Mucosa of gallbladder (tissue), 1 donor: Measurements from ENCODE around the gene CMKLR1. TPM values are rescaled to one million over a fixed set of nuclear protein-coding genes. Genes with fewer than 3 reads are reported as not detected.
A peak's percentile ranks its signal among the peaks of the same experiment; 100 is the strongest.

ENCODE experiments used
- DNase-seq: peaks from one replicate; pipeline ENCODE4 v3.0.0-alpha.2; 2020; ENCODE audit warnings: low spot score
- total RNA-seq: library from RNA; stranded (reverse); gene quantifications from one replicate; pipeline ENCODE4 v1.2.1, GENCODE V29; 2021
- donor health status: DM: no; HTN: no; CAD: no.

CMKLR1 gene
- total RNA-seq, 1 donor from 2014 or later: 8.4 TPM

DNA sequence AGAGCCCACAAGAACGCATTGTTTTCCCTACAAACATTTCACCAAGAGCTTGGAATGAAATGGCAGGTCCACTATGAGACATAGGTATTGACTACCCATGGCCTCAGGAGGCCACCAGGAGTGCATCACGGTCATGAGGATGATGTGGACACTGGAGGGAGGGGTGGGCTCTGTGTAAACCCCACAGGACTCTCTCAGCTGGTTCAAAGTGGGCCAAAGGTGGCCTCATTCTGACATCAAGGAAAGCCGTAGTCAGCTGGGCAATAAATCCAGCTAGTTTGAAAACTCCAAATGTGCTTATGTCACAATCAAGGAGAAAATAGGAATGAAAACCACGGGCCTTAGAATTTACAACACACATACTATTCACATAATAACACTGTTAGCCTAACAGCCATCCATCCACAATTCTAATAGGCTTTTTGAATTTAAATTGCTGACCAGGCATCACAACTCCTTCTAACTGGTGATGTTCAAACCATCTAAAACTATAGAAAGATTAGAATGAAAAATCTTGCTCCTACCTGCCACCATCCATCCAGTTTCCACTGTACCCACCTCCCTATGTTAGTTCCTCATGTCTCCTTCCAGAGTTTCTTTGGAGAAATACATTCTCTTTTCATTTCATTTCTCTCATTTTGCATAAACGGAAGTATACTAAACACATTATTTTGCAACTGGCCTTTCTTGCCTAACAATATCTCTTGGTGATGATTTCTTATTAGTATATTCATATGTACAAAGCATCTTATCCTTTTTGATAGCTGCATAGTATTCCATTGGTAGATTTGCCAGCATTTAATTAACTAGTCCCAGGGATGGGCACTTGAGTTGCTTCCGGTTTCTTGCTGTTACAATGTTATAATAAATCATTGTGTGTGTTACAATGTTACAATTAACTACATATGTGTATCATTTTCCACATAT lies 21.5 kb downstream of the CMKLR1 start:
- DNase-seq: no peak

DNA sequence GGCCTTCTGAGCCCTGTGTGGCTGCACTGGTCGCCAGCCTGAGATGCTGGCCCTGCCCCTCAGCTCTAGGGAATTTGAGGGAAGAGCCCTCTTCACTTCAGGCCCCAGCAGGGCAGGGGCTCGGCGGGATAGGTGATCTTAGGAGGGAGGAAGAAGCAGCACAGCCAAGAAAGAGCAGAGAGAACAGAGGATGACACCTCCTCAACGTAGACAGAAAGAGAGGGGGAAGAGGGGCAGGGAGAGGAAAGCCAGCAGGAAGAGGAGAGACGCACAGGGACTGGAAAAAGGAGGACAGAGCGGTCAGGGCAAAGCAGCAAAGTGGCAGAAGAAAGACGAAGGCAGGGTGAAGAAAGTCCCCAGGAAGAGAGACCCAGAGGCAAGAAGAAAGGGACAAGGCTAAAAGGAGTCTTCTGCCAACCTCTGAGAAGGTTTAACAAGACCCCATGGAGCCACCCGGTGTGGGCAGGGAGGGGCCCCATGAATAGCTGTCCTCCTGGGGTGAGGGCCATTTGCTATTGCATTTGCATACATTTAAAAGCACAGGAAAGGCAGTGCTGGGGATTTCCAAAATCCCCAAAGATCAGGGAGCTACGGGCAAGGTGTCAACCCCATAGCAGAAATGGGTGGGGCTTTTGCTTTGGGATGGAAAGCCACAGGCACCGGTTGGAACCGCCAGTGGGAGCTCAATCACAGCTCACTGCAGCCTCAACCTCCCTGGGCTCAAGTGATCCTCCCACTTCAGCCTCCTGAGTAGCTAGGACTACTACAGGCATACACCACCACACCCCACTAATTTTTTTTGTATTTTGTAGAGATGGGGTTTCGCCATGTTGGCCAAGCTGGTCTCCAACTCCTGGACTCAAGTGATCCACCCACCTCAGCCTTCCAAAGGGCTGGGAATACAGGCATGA lies 22.7 kb downstream of the CMKLR1 start:
- DNase-seq: no peak

DNA sequence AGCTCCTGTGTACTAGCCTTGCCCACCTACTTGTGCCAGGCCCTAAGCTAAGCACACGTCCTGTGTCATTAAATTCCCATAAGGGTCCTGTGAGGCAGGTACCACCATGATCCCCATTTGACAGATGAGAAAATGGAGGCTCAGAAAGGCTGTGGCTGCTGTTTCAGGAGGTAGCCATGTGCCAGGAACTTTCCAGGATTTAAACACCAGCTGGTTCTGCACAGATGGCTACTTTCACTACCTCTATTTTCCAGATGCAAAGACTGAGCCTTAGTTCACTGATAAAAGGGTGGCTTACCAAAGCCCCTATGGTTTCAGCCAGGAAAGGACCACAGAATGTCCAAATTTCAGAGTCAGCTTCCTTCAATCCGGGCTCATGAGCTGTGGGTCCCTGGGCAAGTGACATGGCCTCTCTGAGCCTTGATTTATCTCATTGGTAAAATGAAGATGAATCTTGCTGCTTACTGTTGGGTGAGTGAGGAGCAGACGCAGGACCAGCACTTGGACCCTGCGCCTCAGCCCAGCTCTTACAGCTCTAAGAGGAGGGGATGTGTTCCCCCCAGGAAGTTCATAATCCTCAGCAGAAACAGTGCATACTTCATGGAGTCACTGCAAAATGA lies 23.5 kb downstream of the CMKLR1 start:
- DNase-seq: no peak

DNA sequence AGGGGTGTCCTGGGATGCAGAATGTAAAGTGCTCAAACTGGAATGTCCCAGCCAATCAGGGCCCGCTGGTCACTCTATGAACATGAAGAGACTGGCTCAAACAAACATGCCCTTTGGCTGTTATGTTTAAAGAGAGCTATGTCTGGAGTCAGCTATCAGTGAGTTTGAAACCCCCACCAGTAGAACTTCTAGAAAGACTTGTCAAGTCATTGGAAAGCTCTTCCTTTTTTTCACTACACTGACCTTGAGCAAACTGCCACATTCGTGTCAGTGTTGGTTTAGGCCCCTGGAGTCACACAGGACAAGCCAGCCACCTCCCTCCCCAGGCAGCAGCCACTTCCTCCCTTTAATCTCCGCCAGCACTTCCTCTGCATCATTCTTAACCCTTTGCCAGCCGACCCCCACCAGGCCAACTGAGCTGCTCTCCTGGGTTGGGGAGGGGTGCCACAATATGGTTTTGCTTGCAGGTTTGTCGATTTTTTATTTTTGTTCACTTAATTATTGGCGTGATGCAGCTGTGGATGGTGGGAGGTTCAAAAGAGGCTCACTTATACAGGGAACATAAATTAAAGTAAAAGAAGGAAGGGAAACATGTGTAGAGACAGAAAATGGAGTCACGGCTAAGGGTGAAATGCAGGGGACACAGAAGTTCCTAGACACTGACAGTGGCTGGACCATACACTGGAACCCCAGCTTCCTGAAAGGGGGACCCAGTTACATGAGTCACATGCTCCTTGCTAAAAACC lies 25.3 kb downstream of the CMKLR1 start:
- DNase-seq: peak; percentile 33

DNA sequence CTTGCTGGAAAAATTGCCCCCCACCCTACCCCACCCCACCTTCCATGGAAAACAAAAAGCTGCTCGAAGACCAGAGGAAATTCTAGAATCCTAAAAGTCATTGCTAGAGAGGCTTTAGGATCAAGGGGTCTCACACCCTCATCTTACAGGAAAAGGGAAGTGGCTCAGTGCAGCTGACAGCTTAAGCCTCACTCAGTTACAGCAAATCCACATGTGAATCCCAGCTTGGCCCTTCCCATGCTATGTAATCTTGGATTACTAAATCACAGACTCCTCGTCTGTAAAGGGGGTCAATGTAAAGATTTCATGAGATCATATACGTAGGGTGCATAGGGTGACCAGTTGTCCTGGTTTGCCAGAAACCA lies 25.9 kb downstream of the CMKLR1 start:
- no peak for DNase-seq

DNA sequence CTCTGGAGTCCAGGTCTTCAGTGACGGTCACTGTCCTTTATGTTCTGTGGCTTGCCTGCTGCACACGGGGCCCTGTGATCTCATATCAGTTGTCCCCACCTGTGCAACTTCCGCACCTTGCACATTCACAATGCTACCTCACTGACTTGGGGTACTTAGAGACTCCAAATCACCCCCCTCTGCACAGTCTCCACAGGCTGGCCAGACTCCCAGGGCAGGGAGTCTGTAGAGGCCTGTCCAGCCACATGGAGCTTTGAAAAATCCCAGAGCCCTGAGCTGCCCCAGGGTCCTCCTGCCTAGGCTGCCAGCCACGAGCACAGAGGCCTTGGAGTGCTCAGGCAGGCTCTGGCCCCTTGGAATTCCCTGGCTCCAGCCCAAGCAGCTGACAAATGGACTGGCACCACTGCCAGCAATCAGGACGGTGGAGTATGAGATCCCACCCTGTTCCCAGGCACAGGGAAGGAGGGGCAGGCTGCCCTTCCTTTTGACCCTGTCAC lies 26.4 kb downstream of the CMKLR1 start:
- peak; percentile 72 for DNase-seq

DNA sequence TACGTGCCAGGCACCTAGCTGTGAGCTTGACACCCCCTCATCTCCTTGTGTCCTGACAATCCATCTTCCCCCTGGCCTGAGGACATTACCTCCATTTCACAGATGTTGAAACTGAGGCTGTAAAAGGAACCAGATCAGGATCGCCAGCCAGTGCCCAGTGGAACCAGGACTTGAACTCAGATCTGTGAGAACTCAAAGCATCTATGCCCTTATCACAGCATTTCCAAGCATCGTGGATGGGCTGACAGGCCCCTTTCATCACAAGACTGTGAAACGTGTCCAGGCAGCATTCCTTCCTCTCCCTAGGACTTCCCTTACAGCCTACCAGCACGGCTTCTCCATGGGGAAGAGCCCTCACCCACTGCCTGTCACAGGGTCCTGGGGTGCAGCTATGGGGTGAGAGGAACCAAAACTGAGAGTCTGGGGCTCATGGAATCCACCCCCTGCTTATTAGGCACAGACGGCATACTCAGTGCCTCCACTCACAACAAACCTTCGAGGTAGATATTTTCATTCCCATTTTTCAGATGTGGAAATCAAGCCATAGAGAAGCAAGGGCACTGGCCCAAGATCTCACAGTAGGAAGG lies 26.9 kb downstream of the CMKLR1 start:
- no peak for DNase-seq

DNA sequence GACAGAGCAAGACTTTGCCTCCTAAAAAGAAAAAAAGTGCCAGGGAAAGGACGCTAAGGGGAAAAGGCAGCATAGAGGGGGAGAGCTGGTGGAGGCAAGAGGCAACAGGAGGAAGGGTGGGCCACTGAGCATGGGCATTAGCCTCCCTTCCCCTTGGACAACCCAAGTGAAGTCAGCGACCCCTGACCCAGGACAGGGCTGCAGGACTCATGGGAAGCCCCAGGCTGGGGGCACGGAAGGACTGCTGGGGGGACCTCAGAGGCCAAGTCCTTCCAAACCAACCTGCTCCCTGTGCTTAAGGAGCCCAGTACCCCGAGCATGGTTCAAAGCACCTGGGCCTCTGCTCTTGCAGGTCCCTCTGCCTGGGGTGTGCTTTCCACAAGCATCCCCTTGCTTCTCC lies 27.5 kb downstream of the CMKLR1 start:
- DNase-seq: no peak

DNA sequence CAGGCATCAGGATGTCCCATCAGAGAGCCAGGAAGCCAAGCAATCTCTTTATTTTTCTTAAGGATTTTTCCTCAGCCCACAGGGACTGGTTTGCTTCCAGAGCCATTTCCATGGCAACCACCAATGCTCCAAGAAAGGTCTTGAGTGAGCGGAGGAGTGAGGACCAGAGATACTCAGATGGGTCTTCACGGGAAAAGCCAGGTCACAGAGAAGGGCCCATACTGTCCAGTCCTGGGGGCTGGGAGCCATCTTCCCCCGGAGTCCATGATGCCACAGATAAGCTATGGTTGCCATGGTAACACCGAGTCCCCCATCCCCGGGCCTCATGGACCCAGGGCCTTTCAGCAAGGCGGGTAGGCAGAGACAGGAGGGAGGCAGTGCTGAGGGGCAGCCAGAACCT lies 28.6 kb downstream of the CMKLR1 start:
- DNase-seq: no peak

DNA sequence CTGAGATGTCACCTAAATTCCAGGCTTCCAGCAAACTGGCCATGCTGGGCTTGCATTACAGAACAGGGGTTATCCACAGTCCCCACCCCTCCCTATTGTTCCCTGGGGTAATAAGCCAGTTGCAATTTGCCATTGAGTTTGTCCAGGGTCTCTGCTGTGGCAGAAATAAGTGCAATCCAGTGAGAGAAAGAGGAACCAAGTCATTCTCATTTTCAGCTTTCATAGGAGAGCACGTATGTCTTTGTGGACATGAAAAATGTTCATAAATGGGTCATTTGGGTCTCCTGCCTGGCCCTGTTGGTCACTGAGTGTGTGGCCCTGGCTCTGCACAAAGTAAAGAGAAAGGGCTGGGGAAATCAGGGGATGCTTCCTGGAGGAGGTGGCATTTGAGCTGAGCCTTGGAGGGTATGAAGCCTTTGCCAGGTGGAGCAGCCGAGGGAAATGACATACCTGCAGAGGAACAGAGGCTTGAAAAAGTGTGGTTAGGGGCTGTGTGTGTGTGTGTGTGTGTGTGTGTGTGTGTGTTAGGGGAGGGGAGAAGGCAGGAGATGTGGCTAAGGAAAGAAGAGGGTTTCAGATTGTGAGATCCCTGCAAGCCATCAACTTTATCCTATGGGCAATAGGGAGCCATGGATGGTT lies 29.3 kb downstream of the CMKLR1 start:
- DNase-seq: no peak

DNA sequence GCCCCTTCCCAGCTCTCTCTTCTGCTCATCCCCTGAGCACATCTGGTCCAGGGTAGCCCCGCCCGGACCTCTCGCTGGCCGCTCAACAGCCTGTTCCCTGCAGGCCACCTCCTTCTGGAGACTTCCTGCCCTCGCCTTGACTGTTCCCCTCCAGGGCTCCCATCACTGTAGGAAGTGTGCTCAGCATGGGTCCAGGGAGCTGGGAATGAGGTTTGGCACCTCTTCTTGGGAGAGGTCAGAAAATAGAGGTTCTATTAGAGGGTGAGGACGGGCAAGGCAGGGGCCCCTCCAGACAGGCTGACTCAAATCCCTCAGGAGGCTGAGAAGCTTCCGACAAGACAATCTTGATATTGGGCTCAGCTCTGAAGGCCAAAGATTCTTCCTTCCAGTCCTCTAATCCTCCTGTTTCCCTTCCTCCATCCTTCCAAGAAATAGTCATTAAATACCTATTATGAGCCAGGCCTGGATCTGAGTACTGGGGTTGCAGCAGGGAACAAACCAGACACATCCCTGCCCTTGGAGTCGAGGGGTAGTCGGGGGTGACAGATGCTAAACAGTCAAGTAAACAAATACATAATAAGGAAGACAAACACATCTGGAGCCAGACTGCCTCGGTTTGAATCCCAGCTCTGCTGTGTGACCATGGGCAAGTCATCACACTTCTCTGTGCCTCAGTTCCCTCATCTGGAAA lies 30.6 kb downstream of the CMKLR1 start:
- DNase-seq: no peak

DNA sequence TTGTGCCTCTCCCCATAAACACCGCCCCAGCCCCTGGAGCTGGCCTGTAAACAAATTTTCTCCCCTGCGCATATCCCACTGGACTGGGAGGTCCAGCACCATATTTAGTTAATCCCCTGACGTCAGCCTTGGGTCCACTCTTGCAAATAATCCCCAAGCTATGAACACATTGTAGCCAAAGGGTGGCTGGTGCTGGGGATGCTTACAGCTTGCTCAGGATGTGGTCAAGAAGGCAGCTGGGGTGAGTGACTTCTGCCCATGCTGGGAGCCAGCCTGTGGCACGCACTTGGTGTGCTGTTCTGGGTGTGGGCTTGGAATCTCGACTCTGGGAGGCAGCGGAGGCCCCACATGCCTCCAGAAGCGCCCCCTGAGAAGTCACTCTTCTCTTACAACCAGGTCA lies 32.1 kb downstream of the CMKLR1 start:
- DNase-seq: no peak

DNA sequence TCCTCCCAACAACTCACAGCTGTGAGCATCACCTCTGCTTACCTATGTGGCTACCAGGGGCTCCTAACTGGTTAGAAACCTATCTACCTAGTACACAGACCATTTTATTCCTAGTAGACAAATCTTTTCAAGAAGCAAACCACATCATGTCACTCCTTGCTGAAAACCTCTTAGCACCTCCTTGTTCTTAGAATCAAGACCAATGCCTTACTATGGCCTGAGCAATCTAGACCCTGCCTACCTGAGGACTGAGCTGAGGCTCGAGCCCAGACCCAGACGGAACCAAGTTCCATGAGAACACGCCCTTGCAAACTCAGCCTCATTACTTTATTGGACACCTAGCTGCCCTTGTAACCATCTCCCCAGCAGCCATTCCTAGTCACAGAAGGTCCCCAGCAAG lies 32.6 kb downstream of the CMKLR1 start:
- DNase-seq: no peak

DNA sequence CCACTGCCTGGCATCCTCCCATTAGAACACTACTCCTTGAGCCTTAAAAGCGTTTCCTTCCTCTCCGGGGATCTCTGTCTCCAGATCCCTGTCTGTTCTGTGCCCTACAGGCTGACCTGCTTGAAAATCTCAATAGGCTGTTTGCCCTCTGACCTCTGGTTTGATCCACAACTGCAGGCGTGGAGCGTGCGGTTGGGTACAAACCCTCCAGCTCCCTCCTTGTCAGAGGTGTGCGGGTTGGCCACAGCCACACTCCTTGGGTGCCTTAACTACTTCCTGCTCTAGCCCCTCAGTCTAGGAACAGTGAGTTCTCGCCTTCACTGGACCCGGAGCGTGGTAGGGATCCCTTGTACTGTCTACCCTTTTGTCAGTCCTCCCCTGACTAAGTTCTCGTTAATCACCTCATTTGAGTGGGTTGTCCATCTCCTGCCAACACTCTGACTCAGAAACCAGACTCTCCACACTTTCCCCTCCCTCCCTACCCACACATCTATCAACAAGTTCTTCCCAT lies 33.1 kb downstream of the CMKLR1 start:
- DNase-seq: no peak

DNA sequence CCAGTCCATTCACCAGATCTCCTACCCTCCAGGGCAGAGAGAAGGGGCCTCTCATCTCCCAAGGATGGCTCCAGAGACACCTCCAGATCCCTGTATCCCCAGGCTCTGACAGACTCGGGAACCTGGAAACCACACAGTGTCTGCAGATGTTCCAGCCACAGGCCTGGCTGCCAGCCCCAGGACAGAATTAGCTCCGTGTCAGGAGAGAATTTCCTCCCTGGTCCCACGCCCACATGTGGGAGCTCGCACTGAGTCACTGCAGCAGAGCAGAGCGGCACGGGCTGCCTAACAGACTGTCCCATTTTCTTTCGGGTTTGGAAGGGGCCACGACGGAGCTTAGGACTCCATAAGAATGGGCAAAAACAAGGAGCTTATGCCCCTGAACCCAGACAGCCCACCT lies 33.6 kb downstream of the CMKLR1 start:
- peak; percentile 78 for DNase-seq

DNA sequence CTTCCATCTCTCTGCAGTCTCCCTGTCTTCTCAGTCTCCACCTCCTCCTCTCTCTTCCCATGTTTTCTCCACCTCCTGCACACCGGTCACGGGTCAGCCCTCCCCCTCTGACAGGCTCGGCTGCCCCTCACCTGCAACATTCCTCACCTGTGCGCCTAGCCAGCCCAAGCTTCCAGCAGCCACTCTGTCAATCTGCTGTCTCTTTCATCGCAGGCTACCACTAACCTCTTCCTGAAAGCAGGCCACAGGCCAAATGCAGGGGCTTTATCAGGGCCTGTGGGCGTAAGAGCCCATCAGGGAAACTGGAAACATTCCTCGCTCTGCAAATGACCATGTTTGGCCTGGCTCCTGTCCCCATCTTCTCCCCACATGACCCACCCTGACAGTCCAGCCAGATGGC lies 34.5 kb downstream of the CMKLR1 start:
- no peak for DNase-seq

DNA sequence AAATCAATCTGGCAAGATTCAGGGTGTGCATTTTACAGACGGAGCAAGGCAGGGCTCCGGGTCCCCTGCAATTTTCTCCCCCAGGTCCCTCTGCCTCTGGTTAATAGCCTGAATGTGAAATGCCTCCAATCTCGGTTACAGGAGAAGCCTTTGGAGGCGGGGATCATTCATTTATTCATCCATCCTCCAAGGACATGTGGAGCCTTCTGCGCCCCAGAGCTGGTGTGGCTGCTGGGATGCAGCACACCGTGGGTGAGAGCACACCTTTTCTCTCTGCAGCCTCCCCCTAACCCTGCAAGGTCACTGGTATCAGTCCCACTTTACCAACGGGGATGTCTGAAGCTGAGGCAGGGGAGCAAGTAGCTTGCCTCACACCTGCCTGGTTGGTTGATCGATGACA lies 35.4 kb downstream of the CMKLR1 start:
- no peak for DNase-seq

DNA sequence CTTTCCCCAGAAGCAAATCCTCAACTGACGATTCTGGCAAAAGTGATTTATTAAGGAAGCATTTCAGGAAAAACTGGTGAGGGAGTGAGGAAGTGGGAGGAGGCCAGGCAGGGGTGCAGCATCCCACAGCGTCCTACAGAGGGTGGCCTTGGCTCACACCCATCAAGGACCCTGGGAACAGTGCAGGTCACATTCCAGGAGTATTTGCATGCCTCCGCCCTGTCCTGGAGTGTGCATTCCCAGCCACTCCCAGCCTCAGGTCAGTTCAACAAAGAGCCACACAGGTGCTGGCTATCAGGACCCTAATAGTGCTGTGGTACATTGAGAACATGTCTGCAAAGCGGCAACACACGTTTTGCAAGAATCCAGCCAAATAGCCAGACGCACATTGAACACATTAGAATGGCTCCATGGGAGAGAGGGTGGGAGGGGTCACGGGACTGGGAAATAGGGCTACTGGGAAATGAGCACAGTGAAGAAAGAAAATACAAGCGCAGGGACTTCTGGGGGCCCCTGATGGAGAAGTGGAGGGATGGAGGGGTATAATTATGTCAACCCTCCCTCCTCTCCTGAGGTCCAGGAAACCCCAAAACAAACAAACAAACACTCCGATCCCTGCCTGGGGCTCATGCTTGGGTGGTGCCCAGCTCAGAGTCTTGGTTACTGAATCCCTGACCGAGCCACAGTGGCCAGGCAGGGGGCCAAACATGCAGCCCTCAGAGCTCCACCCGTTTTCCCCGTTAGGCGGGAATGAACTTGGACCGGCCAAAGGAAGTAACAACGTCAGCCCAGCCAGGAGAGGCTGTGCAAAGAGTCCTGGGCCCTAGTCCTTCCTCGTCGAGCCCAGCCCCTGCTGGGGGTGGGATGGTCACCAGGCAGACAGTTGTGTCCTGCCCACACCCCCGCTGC lies 36.5 kb downstream of the CMKLR1 start:
- peak; percentile 71 for DNase-seq

DNA sequence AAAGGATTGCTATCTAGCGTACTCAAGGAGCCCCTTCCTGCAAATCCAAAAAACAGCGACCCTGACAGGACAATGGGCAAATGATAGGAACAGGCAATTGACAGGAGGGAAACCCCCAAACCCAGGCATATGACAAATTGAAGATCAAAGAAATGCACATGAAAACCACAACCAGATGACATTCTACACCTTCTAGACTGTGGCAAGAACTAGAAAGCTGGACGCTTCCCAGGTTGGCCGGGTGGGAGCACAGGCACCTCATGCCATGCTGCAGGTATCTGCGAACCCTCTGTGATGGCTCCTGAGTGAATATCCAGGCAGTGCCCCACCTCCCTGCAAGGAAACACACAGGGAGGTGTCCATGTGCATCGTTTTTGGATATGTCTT lies 37.1 kb downstream of the CMKLR1 start:
- no peak for DNase-seq
